SK-N-SH (cell line): ENCODE data around the gene GUCD1.

Source experiments
- EP300 ChIP-seq, 2 experiments: IDR thresholded peaks; 2 replicates each; pipeline versions ENCODE4 v1.4.0 to v1.6.1; 2012; ENCODE audit warnings: borderline replicate concordance in 1 of 2, low read depth in 1 of 2, low read length in 1 of 2
- FOSL2 ChIP-seq: IDR thresholded peaks from 2 replicates; pipeline ENCODE4 v1.4.0; 2012; ENCODE audit warnings: low read depth, mild to moderate bottlenecking, moderate library complexity, borderline replicate concordance
- NRF1 ChIP-seq: IDR thresholded peaks from 2 replicates; pipeline ENCODE4 v1.6.1; 2012; ENCODE audit warnings: low read depth, mild to moderate bottlenecking, low read length
- RAD21 ChIP-seq: IDR thresholded peaks from 2 replicates; pipeline ENCODE4 v1.6.1; 2012; ENCODE audit warnings: mild to moderate bottlenecking, low read length
- SMC3 ChIP-seq: IDR thresholded peaks from 2 replicates; pipeline ENCODE4 v1.6.1; 2012; ENCODE audit warnings: low read depth, low read length, improper control_type of control experiment
- TF ChIP-seq, protein P1 (sequence below): fragments of 200-600 bp; sonication (generic); IDR thresholded peaks from 2 replicates; pipeline ENCODE4 v1.6.1; 2017; ENCODE audit warnings: antibody characterized with exemption, mild to moderate bottlenecking, moderate library complexity

DNA sequence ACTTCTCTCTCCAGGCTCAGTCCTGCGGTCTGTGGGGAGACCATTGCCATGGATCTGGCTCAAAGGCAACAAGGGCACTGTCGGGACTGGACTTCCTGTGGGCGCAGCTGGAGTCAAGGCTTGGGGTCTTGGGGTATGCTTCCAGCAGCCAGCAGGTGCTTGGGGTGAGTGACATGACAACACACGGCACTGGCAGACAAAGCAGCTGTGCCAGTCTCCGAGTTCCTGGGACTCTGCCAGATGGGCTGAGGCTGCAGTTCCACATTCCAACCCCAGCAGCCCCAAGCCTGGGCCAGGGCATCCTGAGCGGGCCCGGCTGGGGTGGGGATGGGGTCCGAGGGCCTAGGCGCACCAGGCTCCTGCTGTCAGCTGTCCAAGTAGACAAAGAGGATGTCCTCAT, 12.3 kb downstream of the GUCD1 start:
- no peak for TF ChIP-seq SMC3
- TF ChIP-seq, protein P1, sequence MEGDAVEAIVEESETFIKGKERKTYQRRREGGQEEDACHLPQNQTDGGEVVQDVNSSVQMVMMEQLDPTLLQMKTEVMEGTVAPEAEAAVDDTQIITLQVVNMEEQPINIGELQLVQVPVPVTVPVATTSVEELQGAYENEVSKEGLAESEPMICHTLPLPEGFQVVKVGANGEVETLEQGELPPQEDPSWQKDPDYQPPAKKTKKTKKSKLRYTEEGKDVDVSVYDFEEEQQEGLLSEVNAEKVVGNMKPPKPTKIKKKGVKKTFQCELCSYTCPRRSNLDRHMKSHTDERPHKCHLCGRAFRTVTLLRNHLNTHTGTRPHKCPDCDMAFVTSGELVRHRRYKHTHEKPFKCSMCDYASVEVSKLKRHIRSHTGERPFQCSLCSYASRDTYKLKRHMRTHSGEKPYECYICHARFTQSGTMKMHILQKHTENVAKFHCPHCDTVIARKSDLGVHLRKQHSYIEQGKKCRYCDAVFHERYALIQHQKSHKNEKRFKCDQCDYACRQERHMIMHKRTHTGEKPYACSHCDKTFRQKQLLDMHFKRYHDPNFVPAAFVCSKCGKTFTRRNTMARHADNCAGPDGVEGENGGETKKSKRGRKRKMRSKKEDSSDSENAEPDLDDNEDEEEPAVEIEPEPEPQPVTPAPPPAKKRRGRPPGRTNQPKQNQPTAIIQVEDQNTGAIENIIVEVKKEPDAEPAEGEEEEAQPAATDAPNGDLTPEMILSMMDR = no peak
- TF ChIP-seq NRF1 = no peak
- no peak for TF ChIP-seq EP300 (IDR thresholded peaks at IDR 0.05; ENCODE audit: borderline replicate concordance in 1 of 2, low read depth in 1 of 2, low read length in 1 of 2)
- no peak for TF ChIP-seq FOSL2
- TF ChIP-seq RAD21 = no peak
